Sigmoid colon (tissue), 7 donors: Measurements from ENCODE around the gene CSPG4. TPM values are rescaled to one million over a fixed set of nuclear protein-coding genes. Genes with fewer than 3 reads are reported as not detected.
"Not testable (repeated sequence)": the region's sequence is repeated elsewhere in the genome, so short reads cannot be mapped to it uniquely, and the experiment has no call there.

ENCODE experiments used
- DNase-seq: peaks from one replicate; pipeline ENCODE4 v3.0.0-alpha.2; 2019
- H3K27ac ChIP-seq, 4 donors: fragments of 200-600 bp; sonication (generic); one replicate each; pipeline ENCODE4 v1.5.1; 2016 to 2019; ENCODE audit warnings: mild to moderate bottlenecking in 1 of 4
- H3K27me3 ChIP-seq, 3 donors: fragments of 200-600 bp; sonication (generic); one replicate each; pipeline ENCODE4 v1.5.1; 2019; ENCODE audit warnings: mild to moderate bottlenecking in 1 of 3
- H3K36me3 ChIP-seq, 4 donors: fragments of 200-600 bp; sonication (generic); one replicate each; pipeline ENCODE4 v1.5.1; 2016 to 2019
- H3K4me1 ChIP-seq, 4 donors: fragments of 200-600 bp; sonication (generic); one replicate each; pipeline ENCODE4 v1.5.1; 2017 to 2019
- H3K4me3 ChIP-seq, 4 donors: fragments of 200-600 bp; sonication (generic); one replicate each; pipeline ENCODE4 v1.5.1; 2017 to 2019; ENCODE audit warnings: mild to moderate bottlenecking in 2 of 4, moderate library complexity in 1 of 4
- H3K9me3 ChIP-seq, 4 donors: fragments of 200-600 bp in 3 of 4; sonication (generic) in 3 of 4; one replicate each; pipeline versions ENCODE4 v1.5.1 to v1.6.1; 2013 to 2019
- EP300 ChIP-seq, 4 donors: sonication (generic); formaldehyde crosslinking; IDR thresholded peaks; one replicate each; pipeline ENCODE4 v1.6.1; 2017; ENCODE audit warnings: antibody characterized with exemption in 4 of 4
- POLR2A ChIP-seq, 2 donors: fragments of 450-650 bp; IDR thresholded peaks; one replicate each; pipeline ENCODE4 v1.6.1; 2016; ENCODE audit warnings: antibody characterized with exemption in 2 of 2, mild to moderate bottlenecking in 2 of 2, moderate library complexity in 2 of 2
- POLR2AphosphoS5 ChIP-seq, 4 donors: sonication (generic); formaldehyde crosslinking; IDR thresholded peaks; one replicate each; pipeline ENCODE4 v1.6.1; 2017; ENCODE audit warnings: antibody characterized with exemption in 4 of 4
- WGBS, 2 donors: extraction: QIAGEN DNeasy Blood & Tissue Kit; methylation state at CpG; one replicate each; pipeline ENCODE4 v1.1.7; 2013; 5-methylcytosine and 5-hydroxymethylcytosine counted together
- intact Hi-C: fragments of 100-400 bp; cut with DNase I; formaldehyde crosslinking; loops from one replicate; pipeline ENCODE4 v1.15.1; 2023
- polyA plus RNA-seq, 3 donors: library from polyadenylated mRNA; stranded (reverse); fragments of 200-250 nt; gene quantifications; one replicate each; pipeline ENCODE4 v1.2.3, GENCODE V29; 2013
- total RNA-seq, 4 donors: library from RNA; depleted of rRNA; stranded (reverse); fragments of >200 nt; gene quantifications; one replicate each; pipeline ENCODE4 v1.1.0, GENCODE V29; 2016
- TF ChIP-seq, protein P1 (sequence below), 4 experiments: fragments of 450-650 bp in 3 of 4; fragments of 200-600 bp in 1 of 4; IDR thresholded peaks; one replicate each; pipeline ENCODE4 v1.5.1; 2016 to 2019; ENCODE audit warnings: antibody characterized with exemption in 4 of 4, mild to moderate bottlenecking in 3 of 4, moderate library complexity in 2 of 4
- donor health status: healthy with polysubstance abuse.
- donor health status: Bipolar disorder and iron deficiency.
- donor health status: healthy.

CSPG4 gene
- total and polyA plus RNA-seq, 7 donors: 0.23 to 151 (median 45.7) TPM

GRCh38 chr15:75736256-75736655 is 23.6 kb upstream of the CSPG4 start:
- H3K4me3 ChIP-seq: no peak overlapping the region
- peak overlapping the region in 3 of 4 donors; percentile 76 to 87 (median 81) for H3K27ac ChIP-seq
- no peak for TF ChIP-seq POLR2AphosphoS5 (IDR thresholded peaks at IDR 0.05)
- TF ChIP-seq POLR2A (IDR thresholded peaks at IDR 0.05): no peak
- TF ChIP-seq, protein P1, sequence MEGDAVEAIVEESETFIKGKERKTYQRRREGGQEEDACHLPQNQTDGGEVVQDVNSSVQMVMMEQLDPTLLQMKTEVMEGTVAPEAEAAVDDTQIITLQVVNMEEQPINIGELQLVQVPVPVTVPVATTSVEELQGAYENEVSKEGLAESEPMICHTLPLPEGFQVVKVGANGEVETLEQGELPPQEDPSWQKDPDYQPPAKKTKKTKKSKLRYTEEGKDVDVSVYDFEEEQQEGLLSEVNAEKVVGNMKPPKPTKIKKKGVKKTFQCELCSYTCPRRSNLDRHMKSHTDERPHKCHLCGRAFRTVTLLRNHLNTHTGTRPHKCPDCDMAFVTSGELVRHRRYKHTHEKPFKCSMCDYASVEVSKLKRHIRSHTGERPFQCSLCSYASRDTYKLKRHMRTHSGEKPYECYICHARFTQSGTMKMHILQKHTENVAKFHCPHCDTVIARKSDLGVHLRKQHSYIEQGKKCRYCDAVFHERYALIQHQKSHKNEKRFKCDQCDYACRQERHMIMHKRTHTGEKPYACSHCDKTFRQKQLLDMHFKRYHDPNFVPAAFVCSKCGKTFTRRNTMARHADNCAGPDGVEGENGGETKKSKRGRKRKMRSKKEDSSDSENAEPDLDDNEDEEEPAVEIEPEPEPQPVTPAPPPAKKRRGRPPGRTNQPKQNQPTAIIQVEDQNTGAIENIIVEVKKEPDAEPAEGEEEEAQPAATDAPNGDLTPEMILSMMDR (IDR thresholded peaks at IDR 0.05): no peak
- TF ChIP-seq EP300 (IDR thresholded peaks at IDR 0.05): no peak
- no peaks in the 10 kb centered on the region for H3K36me3 ChIP-seq
- no peaks in the 10 kb centered on the region for H3K27me3 ChIP-seq
- intact Hi-C loops: loop anchor here (5.0 kb wide), 1 partner anchor 89 kb away; the partner anchor contains the start of gene SNX33
- peaks cover 0 to 66% (median 52%) of the 10 kb centered on the region in 4 donors for H3K4me1 ChIP-seq
- DNase-seq: peak; percentile 50
- WGBS, 2 donors: 91% methylated on average over 8 of the region's 8 CpGs
- H3K9me3 ChIP-seq: no peaks in the 10 kb centered on the region

GRCh38 chr15:75734861-75735760 is 22.5 kb upstream of the CSPG4 start:
- TF ChIP-seq POLR2AphosphoS5 (IDR thresholded peaks at IDR 0.05): peak; percentile 49 to 77 (median 68)
- peak in 2 of 4 donors; percentile 69 to 76 for TF ChIP-seq EP300 (IDR thresholded peaks at IDR 0.05)
- not testable (repeated sequence) for H3K36me3 ChIP-seq, H3K4me3 ChIP-seq, H3K9me3 ChIP-seq, H3K27me3 ChIP-seq
- Histone ChIP-seq H3K4me1 (peaks cover 0 to 69% (median 53%) of the 10 kb centered on the region in 4 donors), H3K27ac (peak overlapping the region; percentile 17 to 87 (median 78))
- DNase-seq: peak; percentile 87
- 88 to 91% methylated on average over 27 of the region's 27 CpGs for WGBS, 2 donors
- intact Hi-C loops: loop anchor here (5.0 kb wide), 2 partner anchors 88 to 98 kb away; partner anchors contain the start of gene SNX33

DNA sequence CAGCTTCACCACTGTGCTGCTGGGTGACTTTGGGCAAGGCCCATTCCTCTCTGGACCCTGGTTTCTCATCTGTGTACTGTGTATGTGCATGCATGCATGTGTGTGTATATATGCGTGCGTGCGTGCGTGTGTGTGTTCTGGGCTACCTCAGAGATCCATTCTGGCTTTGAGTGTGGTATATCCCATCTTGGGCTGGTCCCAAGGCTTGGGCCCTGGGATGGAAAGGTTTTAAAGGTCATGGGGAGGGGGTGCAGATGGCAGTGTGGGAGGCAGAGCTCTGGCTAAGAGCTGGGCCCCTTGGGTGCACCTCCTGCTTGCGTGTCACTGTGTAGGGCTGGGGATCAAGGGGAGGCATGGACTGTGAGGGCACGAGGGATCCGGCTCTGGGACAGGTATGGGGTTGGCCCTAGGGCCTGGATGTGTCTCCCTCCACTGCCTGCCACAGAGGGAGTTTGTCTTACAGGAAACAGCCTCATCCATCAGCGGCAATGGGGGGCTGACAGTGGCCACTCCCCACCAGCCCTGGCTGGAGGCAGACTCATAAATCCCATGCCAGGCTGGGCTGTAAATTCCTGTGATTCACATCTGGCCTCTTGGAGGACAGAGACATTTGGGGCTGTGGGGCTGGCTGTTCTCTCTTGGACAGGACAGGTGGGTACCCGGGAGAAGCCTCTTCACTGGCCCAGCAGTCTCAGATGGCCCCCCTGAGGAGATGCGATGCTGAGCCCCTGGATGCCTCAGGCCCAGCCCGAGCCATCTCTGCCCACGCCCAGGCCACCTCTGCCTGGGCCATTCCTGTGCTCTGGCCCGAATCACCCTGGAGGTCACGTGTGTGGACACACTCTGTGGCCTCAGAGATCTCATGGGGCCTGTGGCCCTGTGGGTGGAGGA is 21.4 kb upstream of the CSPG4 start:
- no peak for DNase-seq
- H3K27ac ChIP-seq: peak overlapping the region; percentile 17 to 87 (median 78)
- H3K27me3 ChIP-seq: no peaks in the 10 kb centered on the region
- intact Hi-C loops: loop anchor here (2.0 to 5.0 kb wide), 2 partner anchors 49 to 97 kb away; no protein-coding TSS in a partner anchor
- TF ChIP-seq POLR2A (IDR thresholded peaks at IDR 0.05) (no peak), POLR2AphosphoS5 (IDR thresholded peaks at IDR 0.05) (no peak), EP300 (IDR thresholded peaks at IDR 0.05) (no peak)
- TF ChIP-seq, protein P1 (IDR thresholded peaks at IDR 0.05): no peak
- H3K4me1 ChIP-seq: peaks cover 0 to 63% (median 51%) of the 10 kb centered on the region in 4 donors
- no peak overlapping the region for H3K4me3 ChIP-seq
- H3K9me3 ChIP-seq: no peaks in the 10 kb centered on the region
- WGBS, 2 donors: 88 to 94% methylated on average over 14 of the region's 14 CpGs
- H3K36me3 ChIP-seq: no peaks in the 10 kb centered on the region

DNA sequence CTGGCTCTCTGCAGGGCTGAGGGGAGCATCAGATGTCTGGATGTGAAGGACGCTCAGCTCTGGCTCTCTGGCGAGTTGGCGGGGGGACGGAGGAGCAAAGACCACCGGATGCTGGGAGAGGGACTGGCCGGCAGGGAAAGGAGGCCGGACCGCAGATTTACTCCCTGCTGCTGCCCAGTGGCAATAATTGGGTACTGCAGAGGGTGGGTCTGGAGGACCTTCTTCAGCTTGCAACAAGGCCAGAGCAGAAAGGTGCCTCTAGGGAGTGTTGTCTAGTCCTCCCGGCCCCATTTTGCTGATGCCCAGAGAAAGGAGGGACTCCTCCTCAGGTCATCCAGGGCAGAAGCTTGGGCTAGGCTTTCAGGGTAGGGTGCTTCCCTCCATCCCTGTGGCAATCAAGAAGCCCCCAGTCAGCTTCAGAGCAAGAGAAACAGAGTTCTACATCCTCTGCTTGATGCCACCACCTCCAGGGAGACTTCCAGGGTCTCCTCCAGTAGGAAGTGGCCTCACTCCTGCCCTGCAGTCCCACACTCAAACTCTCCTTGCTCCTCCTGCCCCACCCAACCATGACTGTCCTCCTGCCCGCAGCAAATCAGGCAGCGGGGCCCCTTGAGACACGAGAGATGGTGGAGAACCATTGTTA is 20.3 kb upstream of the CSPG4 start:
- peak; percentile 89 for DNase-seq
- TF ChIP-seq POLR2AphosphoS5 (IDR thresholded peaks at IDR 0.05) (no peak), POLR2A (IDR thresholded peaks at IDR 0.05) (no peak), EP300 (IDR thresholded peaks at IDR 0.05) (no peak)
- TF ChIP-seq, protein P1 (IDR thresholded peaks at IDR 0.05): peak; percentile 93 to 98 (median 95)
- intact Hi-C loops: loop anchor here (2.0 to 5.0 kb wide), 2 partner anchors 48 to 96 kb away; no protein-coding TSS in a partner anchor
- peaks cover 0 to 57% (median 46%) of the 10 kb centered on the region in 4 donors for H3K4me1 ChIP-seq
- no peak overlapping the region for H3K4me3 ChIP-seq
- 33 to 35% methylated on average over 12 of the region's 12 CpGs for WGBS, 2 donors
- no peaks in the 10 kb centered on the region for H3K27me3 ChIP-seq
- H3K9me3 ChIP-seq: no peaks in the 10 kb centered on the region
- H3K36me3 ChIP-seq: no peaks in the 10 kb centered on the region
- H3K27ac ChIP-seq: peak overlapping the region in 3 of 4 donors; percentile 57 to 87 (median 81)
